Motor neuron (in vitro differentiated cells): ENCODE data around the gene MAB21L2. TPM values are rescaled to one million over a fixed set of nuclear protein-coding genes. Genes with fewer than 3 reads are reported as not detected.

Experiments used
- ATAC-seq, 8 experiments: fragments of 200-7000 bp; cut with Tn5 transposase; replicated peaks in 6 of 8; 2 replicates each; pipeline ENCODE4 v1.8.0; 2021; ENCODE audit warnings: mild to moderate bottlenecking in 8 of 8, moderate library complexity in 8 of 8
- H3K27ac ChIP-seq, 2 donors: fragments of 250-450 bp; sonication (Bioruptor Pico); 2 replicates each; pipeline ENCODE4 v1.9.0; 2021; ENCODE audit warnings: antibody characterized with exemption in 2 of 2, mild to moderate bottlenecking in 2 of 2, moderate library complexity in 1 of 2
- H3K4me1 ChIP-seq, 2 donors: fragments of 250-450 bp; sonication (Bioruptor Pico); replicated peaks in 1 of 2; 2 replicates each; pipeline ENCODE4 v1.6.1; 2021; ENCODE audit warnings: antibody characterized with exemption in 2 of 2, mild to moderate bottlenecking in 2 of 2, moderate library complexity in 1 of 2
- H3K4me3 ChIP-seq, 5 donors: fragments of 250-450 bp; sonication (Bioruptor Pico); 2 replicates each; pipeline ENCODE4 v1.9.0; 2021; ENCODE audit warnings: antibody characterized with exemption in 5 of 5, mild to moderate bottlenecking in 5 of 5, moderate library complexity in 4 of 5
- WGBS, 10 experiments: fragments of 450-650 bp; shearing (Covaris generic); methylation state at CpG; one replicate each; pipeline ENCODE4 v1.0.0; 2022; 5-methylcytosine and 5-hydroxymethylcytosine counted together
- in situ Hi-C, 9 experiments: fragments of 400-800 bp; cut with MboI; loops; one replicate each; pipeline ENCODE4 v1.15.0; 2021; ENCODE audit warnings: low sequenced_read_pairs in 9 of 9, low pct_unique_long_range_greater_than_20kb in 2 of 9; ENCODE audit not compliant: unreplicated experiment in 9 of 9
- total RNA-seq, 8 experiments: library from RNA; unstranded; fragments of 300-600 nt; gene quantifications; 2 replicates each; pipeline versions ENCODE4 v1.2.3 to v1.2.4, GENCODE V29; 2022

The MAB21L2 gene
- total RNA-seq, 8 experiments from 2014 or later = 0.61 to 4.6 (median 1.1) TPM

- in situ Hi-C loops = loop anchor here in 1 of 9 experiments (25.0 kb wide), 1 partner anchor 279 kb away; no protein-coding TSS in a partner anchor
- Histone ChIP-seq H3K27ac (no peak overlapping the region), H3K4me3 (no peak overlapping the region), H3K4me1 (peaks cover 0 to 6% of the 10 kb centered on the region in 2 donors)
- ATAC-seq = peak; percentile 21 to 98 (median 64)
- whole genome bisulfite sequencing, 10 experiments = 8 to 100% (median 53%) methylated on average over 1 to 5 of the region's 5 CpGs; no CpG with 5 or more reads in 1 of the 10 experiments
Observed at GRCh38 chr4:150591406-150591805, 9.5 kb downstream of the MAB21L2 start.

- Histone ChIP-seq H3K4me1 (peaks cover 0 to 6% of the 10 kb centered on the region in 2 donors), H3K4me3 (no peak overlapping the region), H3K27ac (no peak overlapping the region)
- WGBS, 10 experiments = 40 to 92% (median 53%) methylated on average over 2 to 4 of the region's 4 CpGs
- in situ Hi-C loops = loop anchor here in 1 of 9 experiments (25.0 kb wide), 1 partner anchor 280 kb away; no protein-coding TSS in a partner anchor
- no peak for ATAC-seq
Observed at GRCh38 chr4:150591904-150592303, 10.0 kb downstream of the MAB21L2 start.

GRCh38 chr4:150593996-150594395, 12.0 kb downstream of the MAB21L2 start:
- 57 to 100% (median 100%) methylated on average over 1 of the region's 1 CpG; no CpG with 5 or more reads in 2 of the 10 experiments for WGBS, 10 experiments
- no peak overlapping the region for H3K27ac ChIP-seq
- peak in 1 of 8 experiments; percentile 23 for ATAC-seq
- peaks cover 0 to 9% of the 10 kb centered on the region in 2 donors for H3K4me1 ChIP-seq
- no peak overlapping the region for H3K4me3 ChIP-seq
- in situ Hi-C loops = loop anchor here in 1 of 9 experiments (25.0 kb wide), 1 partner anchor 282 kb away; no protein-coding TSS in a partner anchor

- in situ Hi-C loops = loop anchor here in 1 of 9 experiments (25.0 kb wide), 1 partner anchor 287 kb away; no protein-coding TSS in a partner anchor
- Histone ChIP-seq H3K27ac (no peak overlapping the region), H3K4me3 (no peak overlapping the region), H3K4me1 (peaks cover 0 to 9% of the 10 kb centered on the region in 2 donors)
- ATAC-seq = peak in 3 of 8 experiments; percentile 51 to 90 (median 78)
- WGBS, 10 experiments = 8 to 95% (median 86%) methylated on average over 3 to 12 of the region's 12 CpGs
Observed at GRCh38 chr4:150598909-150599308, 17.0 kb downstream of the MAB21L2 start.

GRCh38 chr4:150599547-150599946, 17.6 kb downstream of the MAB21L2 start:
- Histone ChIP-seq H3K4me3 (no peak overlapping the region), H3K27ac (no peak overlapping the region), H3K4me1 (peaks cover 0 to 9% of the 10 kb centered on the region in 2 donors)
- peak in 1 of 8 experiments; percentile 62 for ATAC-seq
- in situ Hi-C loops = loop anchor here in 1 of 9 experiments (25.0 kb wide), 1 partner anchor 287 kb away; no protein-coding TSS in a partner anchor
- 0 to 100% (median 89%) methylated on average over 1 of the region's 1 CpG; no CpG with 5 or more reads in 3 of the 10 experiments for WGBS, 10 experiments

- 33 to 100% (median 51%) methylated on average over 2 to 5 of the region's 5 CpGs for WGBS, 10 experiments
- Histone ChIP-seq H3K4me1 (peaks cover 0 to 9% of the 10 kb centered on the region in 2 donors), H3K4me3 (no peak overlapping the region), H3K27ac (no peak overlapping the region)
- peak in 5 of 8 experiments; percentile 62 to 85 (median 67) for ATAC-seq
- in situ Hi-C loops = no loop called here
Observed at GRCh38 chr4:150600812-150601445, 19.0 kb downstream of the MAB21L2 start.

- Histone ChIP-seq H3K4me3 (no peak overlapping the region), H3K27ac (no peak overlapping the region), H3K4me1 (no peaks in the 10 kb centered on the region)
- no peak for ATAC-seq
- in situ Hi-C loops = no loop called here
- 90 to 100% (median 100%) methylated on average over 1 to 3 of the region's 3 CpGs; no CpG with 5 or more reads in 2 of the 10 experiments for WGBS, 10 experiments
Observed at GRCh38 chr4:150609131-150609530, 27.2 kb downstream of the MAB21L2 start.

GRCh38 chr4:150619042-150619441, 37.1 kb downstream of the MAB21L2 start:
- 14 to 100% (median 89%) methylated on average over 1 of the region's 1 CpG; no CpG with 5 or more reads in 1 of the 10 experiments for WGBS, 10 experiments
- no peak overlapping the region for H3K4me3 ChIP-seq
- in situ Hi-C loops = no loop called here
- no peak for ATAC-seq
- H3K4me1 ChIP-seq = no peaks in the 10 kb centered on the region
- H3K27ac ChIP-seq = no peak overlapping the region

GRCh38 chr4:150624055-150624454, 42.1 kb downstream of the MAB21L2 start:
- no peaks in the 10 kb centered on the region for H3K4me1 ChIP-seq
- in situ Hi-C loops = no loop called here
- no peak overlapping the region for H3K4me3 ChIP-seq
- WGBS, 10 experiments = 18 to 100% (median 83%) methylated on average over 1 of the region's 1 CpG
- ATAC-seq = peak in 2 of 8 experiments; percentile 75 to 78
- H3K27ac ChIP-seq = no peak overlapping the region

GRCh38 chr4:150625033-150625432, 43.1 kb downstream of the MAB21L2 start:
- Histone ChIP-seq H3K4me3 (no peak overlapping the region), H3K27ac (no peak overlapping the region), H3K4me1 (no peaks in the 10 kb centered on the region)
- in situ Hi-C loops = no loop called here
- 40 to 100% (median 100%) methylated on average over 1 to 2 of the region's 2 CpGs; no CpG with 5 or more reads in 1 of the 10 experiments for WGBS, 10 experiments
- no peak for ATAC-seq

GRCh38 chr4:150628073-150628472, 46.1 kb downstream of the MAB21L2 start:
- ATAC-seq = no peak
- Histone ChIP-seq H3K4me3 (no peak overlapping the region), H3K4me1 (no peaks in the 10 kb centered on the region), H3K27ac (no peak overlapping the region)
- 64 to 100% (median 94%) methylated on average over 2 of the region's 2 CpGs; no CpG with 5 or more reads in 2 of the 10 experiments for WGBS, 10 experiments
- in situ Hi-C loops = no loop called here

- no peak overlapping the region for H3K4me3 ChIP-seq
- in situ Hi-C loops = no loop called here
- no peak overlapping the region for H3K27ac ChIP-seq
- ATAC-seq = no peak
- H3K4me1 ChIP-seq = no peaks in the 10 kb centered on the region
Observed at GRCh38 chr4:150632639-150633038, 50.7 kb downstream of the MAB21L2 start.
